ENCODE data around the gene TINAG. TPM values are rescaled to one million over a fixed set of nuclear protein-coding genes. Genes with fewer than 3 reads are reported as not detected.
"Not testable (repeated sequence)": the region's sequence is repeated elsewhere in the genome, so short reads cannot be mapped to it uniquely, and the experiment has no call there.

TINAG gene
- total RNA-seq, 1 donor, result not detected

- TF ChIP-seq CTCF (IDR thresholded peaks at IDR 0.05; ENCODE audit: insufficient read depth, low read length), result no peak
- no peak overlapping the region for H3K4me3 ChIP-seq (ENCODE audit: low read depth, low read length)
- no peak for DNase-seq (ENCODE audit: low read depth)
Measured at GRCh38 chr6:54320871-54321270, 12.6 kb downstream of the TINAG start.

- DNase-seq (ENCODE audit: low read depth), result peak; percentile 5
- no peak overlapping the region for H3K4me3 ChIP-seq (ENCODE audit: low read depth, low read length)
- no peak for TF ChIP-seq CTCF (IDR thresholded peaks at IDR 0.05; ENCODE audit: insufficient read depth, low read length)
Measured at GRCh38 chr6:54327631-54328030, 19.4 kb downstream of the TINAG start.

GRCh38 chr6:54331571-54331970, 23.3 kb downstream of the TINAG start:
- peak; percentile 42 for DNase-seq (ENCODE audit: low read depth)
- not testable (repeated sequence) for H3K4me3 ChIP-seq (ENCODE audit: low read depth, low read length)

GRCh38 chr6:54335871-54336270, 27.6 kb downstream of the TINAG start:
- H3K4me3 ChIP-seq (ENCODE audit: low read depth, low read length), result no peak overlapping the region
- TF ChIP-seq CTCF (IDR thresholded peaks at IDR 0.05; ENCODE audit: insufficient read depth, low read length), result no peak
- DNase-seq (ENCODE audit: low read depth), result peak; percentile 99

GRCh38 chr6:54353975-54354374, 45.7 kb downstream of the TINAG start:
- no peak for DNase-seq (ENCODE audit: low read depth)

GRCh38 chr6:54354608-54355007, 46.4 kb downstream of the TINAG start:
- H3K4me3 ChIP-seq (ENCODE audit: low read depth, low read length), result no peak overlapping the region
- TF ChIP-seq CTCF (IDR thresholded peaks at IDR 0.05; ENCODE audit: insufficient read depth, low read length), result no peak
- no peak for DNase-seq (ENCODE audit: low read depth)

More at GRCh38 chr6:54353975-54354374, 45.7 kb downstream of the TINAG start:
- H3K4me3 ChIP-seq (ENCODE audit: low read depth, low read length), result no peak overlapping the region
- no peak for TF ChIP-seq CTCF (IDR thresholded peaks at IDR 0.05; ENCODE audit: insufficient read depth, low read length)

GRCh38 chr6:54357141-54357540, 48.9 kb downstream of the TINAG start:
- DNase-seq (ENCODE audit: low read depth), result no peak
- H3K4me3 ChIP-seq (ENCODE audit: low read depth, low read length), result no peak overlapping the region
- no peak for TF ChIP-seq CTCF (IDR thresholded peaks at IDR 0.05; ENCODE audit: insufficient read depth, low read length)
